Measurements from ENCODE around the gene LSM2.

- TF ChIP-seq CTCF (IDR thresholded peaks at IDR 0.05; ENCODE audit: borderline replicate concordance, extremely low read depth, low read length, poor library complexity, severe bottlenecking) (no peak), EZH2 (IDR thresholded peaks at IDR 0.05; ENCODE audit: borderline replicate concordance, low read depth, low read length, severe bottlenecking) (no peak)
Measured at GRCh38 chr6:31763619-31763940, 43.2 kb downstream of the LSM2 start.

All from DND-41 (cell line).